HepG2 (cell line): ENCODE results near the gene CDK5R1. TPM values are rescaled to one million over a fixed set of nuclear protein-coding genes. Genes with fewer than 3 reads are reported as not detected.

ENCODE experiments used
- ASH2L ChIP-seq: fragments of 300-600, 200-600 bp; sonication (generic); IDR thresholded peaks from 2 replicates; pipeline ENCODE4 v1.7.0; 2017; ENCODE audit warnings: low read depth, mild to moderate bottlenecking, moderate library complexity, mixed read lengths, low read length; ENCODE audit not compliant: insufficient read length
- ETV6 ChIP-seq: sonication (generic); formaldehyde crosslinking; conservative IDR thresholded peaks from 2 replicates; pipeline ENCODE4 v1.4.0; 2020; ENCODE audit warnings: missing genetic modification reagents
- FOXC1 ChIP-seq: sonication (generic); formaldehyde crosslinking; IDR thresholded peaks from 2 replicates; pipeline ENCODE4 v1.8.0; 2022; ENCODE audit warnings: mild to moderate bottlenecking, missing genetic modification reagents, borderline replicate concordance
- HDAC2 ChIP-seq: sonication (generic); formaldehyde crosslinking; IDR thresholded peaks from 2 replicates; pipeline ENCODE4 v1.4.0; 2020; ENCODE audit warnings: missing genetic modification reagents
- KAT8 ChIP-seq: IDR thresholded peaks from 2 replicates; pipeline ENCODE4 v1.6.1; 2016; ENCODE audit warnings: missing genetic modification reagents, missing compliant biosample characterization
- KDM5B ChIP-seq: sonication (generic); formaldehyde crosslinking; IDR thresholded peaks from 2 replicates; pipeline ENCODE4 v1.4.0; 2020; ENCODE audit warnings: missing genetic modification reagents, mild to moderate bottlenecking, borderline replicate concordance
- MAZ ChIP-seq, 2 experiments: sonication (generic) in 1 of 2; formaldehyde crosslinking in 1 of 2; IDR thresholded peaks; 2 replicates each; pipeline versions ENCODE4 v1.5.0 to v1.6.1; 2012 to 2020; ENCODE audit warnings: low read depth in 2 of 2, mild to moderate bottlenecking in 2 of 2, borderline replicate concordance in 1 of 2, improper control_type of control experiment in 1 of 2, low read length in 1 of 2, missing genetic modification reagents in 1 of 2, moderate library complexity in 1 of 2
- MIER2 ChIP-seq: IDR thresholded peaks from 2 replicates; pipeline ENCODE4 v1.6.1; 2016; ENCODE audit warnings: missing biosample characterization, missing genetic modification reagents
- MIXL1 ChIP-seq: IDR thresholded peaks from 2 replicates; pipeline ENCODE4 v1.6.1; 2016
- SAFB2 ChIP-seq: sonication (generic); formaldehyde crosslinking; IDR thresholded peaks from 2 replicates; pipeline ENCODE4 v1.5.1; 2020; ENCODE audit warnings: missing genetic modification reagents, low read depth, mild to moderate bottlenecking, borderline replicate concordance
- SMC3 ChIP-seq: IDR thresholded peaks from 2 replicates; pipeline ENCODE4 v1.6.1; 2011; ENCODE audit warnings: low read length, improper control_type of control experiment
- SP140L ChIP-seq: sonication (generic); formaldehyde crosslinking; IDR thresholded peaks from 2 replicates; pipeline ENCODE4 v1.4.0; 2020; ENCODE audit warnings: missing genetic modification reagents, borderline replicate concordance
- TBX3 ChIP-seq: fragments of 450-650 bp; IDR thresholded peaks from 2 replicates; pipeline ENCODE4 v1.6.1; 2017; ENCODE audit warnings: antibody characterized with exemption, mild to moderate bottlenecking, inconsistent platforms, borderline replicate concordance
- ZFP36L2 ChIP-seq: sonication (generic); formaldehyde crosslinking; IDR thresholded peaks from 2 replicates; pipeline ENCODE4 v1.4.0; 2020; ENCODE audit warnings: missing genetic modification reagents
- ZNF546 ChIP-seq: sonication (generic); formaldehyde crosslinking; conservative IDR thresholded peaks from 2 replicates; pipeline ENCODE4 v1.8.1; 2023; ENCODE audit warnings: mild to moderate bottlenecking, missing genetic modification reagents
- ZNF614 ChIP-seq: IDR thresholded peaks from 2 replicates; pipeline ENCODE4 v1.6.1; 2018; ENCODE audit warnings: missing biosample characterization, missing genetic modification reagents, inconsistent platforms, borderline replicate concordance
- ZNF768 ChIP-seq: sonication (generic); formaldehyde crosslinking; IDR thresholded peaks from 2 replicates; pipeline ENCODE4 v1.4.0; 2020; ENCODE audit warnings: missing genetic modification reagents
- polyA plus RNA-seq, 8 experiments: library from polyadenylated mRNA; depleted of rRNA in 3 of 8; stranded (reverse) in 7 of 8; unstranded in 1 of 8; fragments of >200 nt; fragmentation: Illumina TruSeq in 4 of 8; extraction: Trizol in 4 of 8; gene quantifications; 2 replicates each; pipeline versions ENCODE4 v1.2.1 to v1.2.3, GENCODE V29; 2011 to 2016; ENCODE audit warnings: low read depth in 4 of 8, missing spikeins in 1 of 8, mixed read lengths in 1 of 8; ENCODE audit not compliant: insufficient read depth in 1 of 8
- total RNA-seq, 5 experiments: library from RNA; depleted of rRNA; stranded (reverse); fragments of >200 nt; fragmentation: Illumina TruSeq; extraction: Trizol; gene quantifications; 2 replicates each; pipeline ENCODE4 v1.2.3, GENCODE V29; 2016; ENCODE audit warnings: low read depth in 1 of 5
- TF ChIP-seq, protein P1 (sequence below): IDR thresholded peaks from 2 replicates; pipeline ENCODE4 v1.6.1; 2016; ENCODE audit warnings: missing compliant biosample characterization, missing genetic modification reagents, borderline replicate concordance
- TF ChIP-seq, protein P2 (sequence below), 2 experiments: sonication (generic) in 1 of 2; formaldehyde crosslinking in 1 of 2; IDR thresholded peaks; 2 replicates each; pipeline versions ENCODE4 v1.6.1 to v1.9.0; 2014 to 2022; ENCODE audit warnings: antibody characterized with exemption in 1 of 2, borderline replicate concordance in 1 of 2, inconsistent platforms in 1 of 2, low read depth in 1 of 2, missing genetic modification reagents in 1 of 2

The CDK5R1 gene
- total and polyA plus RNA-seq, 2 of the 13 experiments (the other 11 are each of a cell fraction or from before 2014, with no cell fraction given), result 1.1 to 3.9 TPM

DNA sequence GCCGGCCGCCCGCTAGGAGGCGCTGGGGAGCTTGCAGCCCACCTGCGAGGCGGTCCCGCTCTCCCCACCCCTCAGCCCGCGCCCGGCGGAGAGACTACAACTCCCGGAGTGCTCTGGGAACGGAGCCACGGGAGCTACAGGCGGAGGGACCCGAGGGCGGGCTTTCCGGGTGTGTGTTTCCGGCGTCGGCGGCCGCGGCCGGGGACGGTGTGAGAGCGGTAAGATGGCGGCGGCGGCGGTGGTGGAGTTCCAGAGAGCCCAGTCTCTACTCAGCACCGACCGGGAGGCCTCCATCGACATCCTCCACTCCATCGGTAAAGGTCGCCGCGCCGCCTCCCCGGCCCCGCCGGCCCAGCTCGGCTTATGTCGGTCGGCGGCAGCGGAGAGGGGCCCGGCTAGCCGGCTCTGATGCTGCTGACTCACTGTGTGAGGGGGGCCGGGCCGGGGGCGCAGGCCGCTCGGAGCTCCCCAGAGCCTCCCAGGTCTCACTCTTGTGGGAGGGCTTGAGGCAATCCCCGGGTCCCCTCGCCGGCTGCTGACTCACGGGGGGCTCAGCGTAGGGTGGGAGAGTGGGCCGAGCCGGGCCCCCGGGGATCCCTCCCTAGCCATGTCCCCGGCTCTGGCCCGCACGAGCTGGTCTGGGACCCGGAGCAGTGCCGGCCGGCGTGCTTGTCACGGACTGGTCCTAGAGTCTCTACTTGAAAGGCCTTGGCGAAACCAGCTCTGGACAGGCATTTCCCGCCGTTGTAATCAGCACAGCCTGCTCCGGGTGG lies 42.3 kb upstream of the CDK5R1 start, which contains the start of gene PSMD11 (continued):
- TF ChIP-seq ZNF546 (CRISPR knock-in tag) (no peak; the same call in 1 of the 2 replicates), ZFP36L2 (CRISPR knock-in tag) (no peak), SMC3 (no peak), FOXC1 (CRISPR knock-in tag) (no peak; the same call in 1 of the 2 replicates), MIER2 (CRISPR knock-in tag) (no peak), KDM5B (CRISPR knock-in tag) (peak; percentile 53; the same call in 1 of the 2 replicates), ZNF614 (CRISPR knock-in tag) (peak; percentile 63; the same call in 1 of the 2 replicates), ZNF768 (CRISPR knock-in tag) (0 out of 2 replicates have a peak, but pooled peaks have one; percentile 10), SP140L (CRISPR knock-in tag) (0 out of 2 replicates have a peak, but pooled peaks have one; percentile 35), KAT8 (peak; percentile 79; the same call in 1 of the 2 replicates), ASH2L (peak; percentile 79), MAZ (IDR thresholded peaks at IDR 0.05; ENCODE audit: borderline replicate concordance, low read depth, low read length) (peak; percentile 71; the same call in 1 of the 2 replicates), MAZ (CRISPR knock-in tag; IDR thresholded peaks at IDR 0.05; ENCODE audit: low read depth) (peak; percentile 87), MIXL1 (CRISPR knock-in tag) (no peak), HDAC2 (CRISPR knock-in tag) (peak; percentile 35; the same call in 1 of the 2 replicates), SAFB2 (CRISPR knock-in tag) (peak; percentile 89; the same call in 1 of the 2 replicates), TBX3 (peak; percentile 16; the same call in 1 of the 2 replicates), ETV6 (no peak)
- TF ChIP-seq, protein P1, sequence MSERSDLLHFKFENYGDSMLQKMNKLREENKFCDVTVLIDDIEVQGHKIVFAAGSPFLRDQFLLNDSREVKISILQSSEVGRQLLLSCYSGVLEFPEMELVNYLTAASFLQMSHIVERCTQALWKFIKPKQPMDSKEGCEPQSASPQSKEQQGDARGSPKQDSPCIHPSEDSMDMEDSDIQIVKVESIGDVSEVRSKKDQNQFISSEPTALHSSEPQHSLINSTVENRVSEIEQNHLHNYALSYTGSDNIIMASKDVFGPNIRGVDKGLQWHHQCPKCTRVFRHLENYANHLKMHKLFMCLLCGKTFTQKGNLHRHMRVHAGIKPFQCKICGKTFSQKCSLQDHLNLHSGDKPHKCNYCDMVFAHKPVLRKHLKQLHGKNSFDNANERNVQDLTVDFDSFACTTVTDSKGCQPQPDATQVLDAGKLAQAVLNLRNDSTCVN (CRISPR knock-in tag), result peak; percentile 49; the same call in 1 of the 2 replicates
- TF ChIP-seq, protein P2, sequence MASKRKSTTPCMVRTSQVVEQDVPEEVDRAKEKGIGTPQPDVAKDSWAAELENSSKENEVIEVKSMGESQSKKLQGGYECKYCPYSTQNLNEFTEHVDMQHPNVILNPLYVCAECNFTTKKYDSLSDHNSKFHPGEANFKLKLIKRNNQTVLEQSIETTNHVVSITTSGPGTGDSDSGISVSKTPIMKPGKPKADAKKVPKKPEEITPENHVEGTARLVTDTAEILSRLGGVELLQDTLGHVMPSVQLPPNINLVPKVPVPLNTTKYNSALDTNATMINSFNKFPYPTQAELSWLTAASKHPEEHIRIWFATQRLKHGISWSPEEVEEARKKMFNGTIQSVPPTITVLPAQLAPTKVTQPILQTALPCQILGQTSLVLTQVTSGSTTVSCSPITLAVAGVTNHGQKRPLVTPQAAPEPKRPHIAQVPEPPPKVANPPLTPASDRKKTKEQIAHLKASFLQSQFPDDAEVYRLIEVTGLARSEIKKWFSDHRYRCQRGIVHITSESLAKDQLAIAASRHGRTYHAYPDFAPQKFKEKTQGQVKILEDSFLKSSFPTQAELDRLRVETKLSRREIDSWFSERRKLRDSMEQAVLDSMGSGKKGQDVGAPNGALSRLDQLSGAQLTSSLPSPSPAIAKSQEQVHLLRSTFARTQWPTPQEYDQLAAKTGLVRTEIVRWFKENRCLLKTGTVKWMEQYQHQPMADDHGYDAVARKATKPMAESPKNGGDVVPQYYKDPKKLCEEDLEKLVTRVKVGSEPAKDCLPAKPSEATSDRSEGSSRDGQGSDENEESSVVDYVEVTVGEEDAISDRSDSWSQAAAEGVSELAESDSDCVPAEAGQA (IDR thresholded peaks at IDR 0.05; ENCODE audit: low read depth), result peak; percentile 81
- TF ChIP-seq, protein P2 (CRISPR knock-in tag; IDR thresholded peaks at IDR 0.05; ENCODE audit: borderline replicate concordance), result no peak; the same call in 1 of the 2 replicates
